Measurements from ENCODE around the gene ZNF423.

ZNF423 gene

GRCh38 chr16:49828533-49829267 lies 27.2 kb downstream of the ZNF423 start:
- Mint-ChIP-seq H3K27ac (no peak overlapping the region), H3K4me1 (ENCODE audit: low read depth) (no peaks in the 10 kb centered on the region), H3K9me3 (ENCODE audit: low read depth) (no peaks in the 10 kb centered on the region), H3K36me3 (no peaks in the 10 kb centered on the region), H3K27me3 (no peaks in the 10 kb centered on the region), H3K4me3 (no peak overlapping the region)

DNA sequence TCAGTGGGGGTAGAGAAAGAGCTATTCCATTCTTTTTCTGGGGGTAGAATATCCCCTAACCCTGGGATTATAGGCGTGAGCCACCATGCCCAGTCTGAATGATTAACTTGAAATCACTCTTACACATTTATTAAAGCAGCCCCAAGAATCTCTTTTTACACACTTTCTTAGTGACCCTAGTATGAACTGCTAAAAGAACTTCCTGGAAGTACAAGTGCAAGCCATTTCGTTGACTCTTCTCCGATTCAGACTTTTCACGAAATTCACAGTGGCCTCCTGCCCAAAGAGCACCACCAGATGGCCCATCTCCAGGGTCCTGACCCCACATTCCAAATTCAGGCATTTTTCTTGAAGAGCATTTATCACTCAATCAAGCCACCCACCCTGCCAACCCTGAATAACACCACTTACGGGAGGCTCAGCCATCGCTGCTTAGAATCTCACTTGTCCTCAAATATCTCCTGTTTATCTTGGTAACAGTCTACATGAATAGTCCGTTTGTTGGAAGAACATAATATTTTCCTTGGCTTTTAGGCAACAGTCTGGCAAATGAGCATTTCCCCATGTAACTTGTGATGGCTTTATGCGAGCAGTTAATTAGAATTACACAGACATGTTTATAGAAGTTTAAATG lies 28.0 kb downstream of the ZNF423 start:
- no peaks in the 10 kb centered on the region for H3K9me3 Mint-ChIP-seq (ENCODE audit: low read depth)
- H3K36me3 Mint-ChIP-seq, result no peaks in the 10 kb centered on the region
- no peak overlapping the region for H3K27ac Mint-ChIP-seq
- no peaks in the 10 kb centered on the region for H3K4me1 Mint-ChIP-seq (ENCODE audit: low read depth)
- H3K27me3 Mint-ChIP-seq, result no peaks in the 10 kb centered on the region
- H3K4me3 Mint-ChIP-seq, result no peak overlapping the region

DNA sequence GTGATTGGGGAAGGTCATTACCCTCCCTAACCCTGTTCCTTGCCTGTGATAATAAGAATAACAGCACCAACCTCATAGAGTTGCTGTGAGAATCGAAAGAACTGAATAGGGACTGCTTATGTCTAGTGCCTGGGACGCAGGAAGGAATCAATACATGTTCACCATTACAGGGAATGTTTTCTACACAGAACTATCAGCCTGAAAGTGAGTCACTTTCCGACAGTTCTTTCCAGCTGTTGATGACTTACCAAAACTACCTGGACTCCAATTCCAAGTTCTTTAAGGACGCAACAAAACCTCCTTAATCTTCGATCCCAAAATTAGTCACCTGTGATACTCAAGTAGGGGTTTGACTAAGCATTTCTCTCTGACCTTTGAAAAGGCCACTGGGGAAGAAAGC lies 29.4 kb downstream of the ZNF423 start:
- Mint-ChIP-seq H3K27me3 (no peaks in the 10 kb centered on the region), H3K27ac (no peak overlapping the region), H3K36me3 (no peaks in the 10 kb centered on the region), H3K4me3 (no peak overlapping the region), H3K9me3 (ENCODE audit: low read depth) (no peaks in the 10 kb centered on the region), H3K4me1 (ENCODE audit: low read depth) (no peaks in the 10 kb centered on the region)

GRCh38 chr16:49825041-49825440 lies 30.9 kb downstream of the ZNF423 start:
- no peaks in the 10 kb centered on the region for H3K4me1 Mint-ChIP-seq (ENCODE audit: low read depth)
- no peaks in the 10 kb centered on the region for H3K36me3 Mint-ChIP-seq
- H3K4me3 Mint-ChIP-seq, result no peak overlapping the region
- no peaks in the 10 kb centered on the region for H3K9me3 Mint-ChIP-seq (ENCODE audit: low read depth)
- H3K27ac Mint-ChIP-seq, result no peak overlapping the region
- no peaks in the 10 kb centered on the region for H3K27me3 Mint-ChIP-seq

GRCh38 chr16:49824593-49824992 lies 31.3 kb downstream of the ZNF423 start:
- Mint-ChIP-seq H3K4me3 (no peak overlapping the region), H3K9me3 (ENCODE audit: low read depth) (no peaks in the 10 kb centered on the region), H3K27ac (no peak overlapping the region), H3K36me3 (no peaks in the 10 kb centered on the region), H3K4me1 (ENCODE audit: low read depth) (no peaks in the 10 kb centered on the region), H3K27me3 (no peaks in the 10 kb centered on the region)

DNA sequence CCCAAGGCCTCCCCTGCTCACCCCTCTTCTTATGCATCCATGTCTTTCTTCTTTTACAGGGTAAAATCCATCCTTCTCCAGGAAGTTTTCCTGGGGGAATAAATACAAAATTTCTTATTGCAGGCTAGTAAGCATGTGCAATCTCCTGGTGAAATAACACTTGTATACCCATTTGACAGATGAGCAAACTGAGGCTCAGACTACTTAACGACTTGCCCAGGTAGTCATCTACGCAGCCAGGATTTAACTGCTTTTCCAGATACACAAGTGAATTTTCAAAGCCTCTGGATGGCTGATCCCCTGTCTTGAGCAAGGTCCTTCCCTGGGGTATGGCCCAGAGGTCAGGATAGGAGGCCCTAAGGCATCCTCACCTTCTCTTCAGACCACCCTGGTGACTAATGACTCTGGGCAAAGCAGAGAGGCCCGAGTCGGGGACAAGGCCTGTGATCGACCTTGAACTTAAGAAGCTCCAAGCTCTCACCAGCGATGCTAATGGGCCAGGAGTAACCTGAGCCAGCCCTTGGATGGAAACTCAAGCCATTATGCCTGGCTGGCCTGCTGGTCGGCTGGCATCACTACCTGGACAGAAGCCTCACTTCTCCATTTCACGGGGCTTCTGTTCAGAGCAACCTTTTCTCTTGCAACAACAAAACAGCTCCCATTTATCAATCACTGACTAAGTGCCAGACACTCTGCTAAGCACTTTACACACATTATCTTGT lies 33.1 kb downstream of the ZNF423 start:
- H3K4me1 Mint-ChIP-seq (ENCODE audit: low read depth), result no peaks in the 10 kb centered on the region
- H3K36me3 Mint-ChIP-seq, result no peaks in the 10 kb centered on the region
- H3K9me3 Mint-ChIP-seq (ENCODE audit: low read depth), result no peaks in the 10 kb centered on the region
- no peaks in the 10 kb centered on the region for H3K27me3 Mint-ChIP-seq
- H3K4me3 Mint-ChIP-seq, result no peak overlapping the region
- no peak overlapping the region for H3K27ac Mint-ChIP-seq

DNA sequence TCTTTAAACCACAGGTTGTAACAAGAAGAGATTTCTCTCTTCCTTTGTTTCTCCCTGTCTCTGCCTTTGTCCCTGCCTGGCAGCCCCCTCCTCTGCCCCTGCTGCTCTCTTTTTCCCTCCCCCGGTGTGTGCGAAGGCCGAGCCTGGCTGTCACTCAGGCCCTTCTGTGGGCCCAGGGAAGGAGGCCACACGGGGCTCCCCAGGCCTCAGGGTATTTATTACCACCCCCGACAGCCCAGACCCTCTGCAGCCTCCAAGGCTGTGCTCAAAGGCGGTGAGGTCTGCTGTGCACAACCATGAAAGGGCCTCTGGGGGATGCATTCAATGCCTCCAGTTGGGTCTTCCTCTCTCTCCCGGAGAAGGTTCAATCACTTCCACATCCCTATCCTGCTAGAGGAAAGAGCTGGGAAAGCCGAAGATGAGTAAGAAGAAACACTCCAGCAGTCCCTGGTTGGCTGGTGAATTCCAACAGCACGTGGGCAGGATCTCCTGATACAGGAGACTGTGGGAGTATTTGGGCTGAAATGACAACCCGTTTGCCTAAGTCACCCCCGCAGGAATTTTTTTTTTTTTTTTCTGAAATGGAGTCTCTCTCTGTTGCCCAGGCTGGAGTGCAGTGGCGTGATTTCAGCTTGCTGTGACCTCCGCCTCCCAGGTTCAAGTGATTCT lies 34.2 kb downstream of the ZNF423 start:
- H3K4me1 Mint-ChIP-seq (ENCODE audit: low read depth), result no peaks in the 10 kb centered on the region
- no peak overlapping the region for H3K27ac Mint-ChIP-seq
- H3K36me3 Mint-ChIP-seq, result no peaks in the 10 kb centered on the region
- H3K4me3 Mint-ChIP-seq, result no peak overlapping the region
- no peaks in the 10 kb centered on the region for H3K9me3 Mint-ChIP-seq (ENCODE audit: low read depth)
- H3K27me3 Mint-ChIP-seq, result no peaks in the 10 kb centered on the region

DNA sequence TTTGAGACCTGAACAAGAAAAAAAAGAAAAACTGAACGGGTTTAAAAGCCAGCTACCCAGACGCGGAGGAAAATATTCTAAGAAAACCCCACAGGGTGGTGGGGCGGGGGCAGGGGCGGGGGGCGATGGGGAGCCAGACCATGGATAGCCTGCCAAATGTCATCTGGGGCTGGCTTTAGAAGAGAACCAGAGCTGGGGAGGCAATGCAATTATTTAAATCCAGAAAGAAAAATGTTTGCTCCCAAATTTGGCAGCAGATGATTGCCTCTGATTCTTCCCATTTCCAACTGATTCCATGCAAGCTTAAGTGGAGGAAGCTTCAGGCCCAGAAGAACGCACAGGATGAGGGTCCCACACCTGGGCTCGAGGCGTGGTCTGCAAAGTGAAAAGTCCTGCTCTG lies 34.8 kb downstream of the ZNF423 start:
- H3K4me1 Mint-ChIP-seq (ENCODE audit: low read depth), result no peaks in the 10 kb centered on the region
- no peaks in the 10 kb centered on the region for H3K36me3 Mint-ChIP-seq

GRCh38 chr16:49817754-49818507 lies 38.0 kb downstream of the ZNF423 start:
- H3K4me1 Mint-ChIP-seq (ENCODE audit: low read depth), result no peaks in the 10 kb centered on the region

More for the DNA sequence above, 34.8 kb downstream of the ZNF423 start:
- no peaks in the 10 kb centered on the region for H3K27me3 Mint-ChIP-seq
- no peak overlapping the region for H3K27ac Mint-ChIP-seq
- H3K4me3 Mint-ChIP-seq, result no peak overlapping the region
- no peaks in the 10 kb centered on the region for H3K9me3 Mint-ChIP-seq (ENCODE audit: low read depth)

DNA sequence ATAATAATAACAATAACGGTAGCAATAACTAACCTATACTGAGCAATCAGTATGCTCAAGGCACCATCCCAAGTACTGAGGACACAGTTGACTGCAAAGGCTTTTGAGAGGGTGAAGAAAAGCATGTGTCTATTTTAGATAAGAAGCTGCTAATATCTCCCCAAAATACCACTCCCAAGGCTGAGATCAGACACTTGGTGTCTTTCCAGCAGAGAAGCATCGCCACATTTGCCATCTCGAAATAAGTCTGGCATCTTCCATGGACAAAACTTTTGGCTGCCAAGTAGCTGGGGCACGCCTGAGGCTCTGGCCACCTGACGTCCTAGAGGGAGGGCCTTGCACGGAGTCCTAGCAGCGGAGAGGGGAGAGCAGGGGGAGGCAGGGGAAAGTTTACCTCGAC lies 39.0 kb downstream of the ZNF423 start:
- no peaks in the 10 kb centered on the region for H3K27me3 Mint-ChIP-seq
- H3K9me3 Mint-ChIP-seq (ENCODE audit: low read depth), result no peaks in the 10 kb centered on the region

More at GRCh38 chr16:49817754-49818507, 38.0 kb downstream of the ZNF423 start:
- Mint-ChIP-seq H3K36me3 (no peaks in the 10 kb centered on the region), H3K9me3 (ENCODE audit: low read depth) (no peaks in the 10 kb centered on the region), H3K27ac (peak overlapping the region; percentile 25), H3K4me3 (no peak overlapping the region), H3K27me3 (no peaks in the 10 kb centered on the region)

DNA sequence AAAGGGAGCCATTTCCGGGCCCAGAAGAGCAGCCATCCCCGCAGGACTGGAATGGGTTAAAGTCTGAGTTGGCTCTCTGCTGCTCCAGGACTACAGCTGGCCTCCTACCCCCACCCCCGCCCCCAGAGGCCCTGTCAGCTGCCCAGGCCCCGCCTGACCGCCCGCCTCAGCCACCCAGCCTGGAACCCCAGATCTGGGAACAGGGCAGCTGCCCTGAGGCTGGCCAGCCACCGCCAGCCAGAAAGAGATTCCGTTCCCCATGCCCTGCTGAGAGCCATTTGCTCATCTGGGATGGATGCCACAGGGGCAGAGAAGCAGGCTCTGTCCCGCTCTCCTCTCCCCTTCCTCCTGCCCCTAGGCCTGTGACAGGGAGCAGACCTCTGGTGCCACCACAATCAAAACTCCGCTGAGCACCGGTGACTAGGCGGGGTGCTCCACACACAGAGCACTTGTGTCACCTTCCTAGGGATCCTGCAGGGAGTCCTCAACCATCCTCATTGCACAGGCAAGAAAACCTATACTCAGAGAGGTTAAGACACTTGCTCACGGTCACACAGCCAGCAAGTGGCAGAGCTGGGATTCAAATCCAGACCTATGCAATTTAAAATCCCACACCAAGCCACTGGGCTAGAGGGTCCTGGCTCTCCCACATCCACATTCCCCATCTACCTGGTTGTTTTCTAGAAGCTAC lies 44.1 kb downstream of the ZNF423 start:
- H3K4me3 Mint-ChIP-seq, result no peak overlapping the region
- H3K36me3 Mint-ChIP-seq, result no peaks in the 10 kb centered on the region
- no peaks in the 10 kb centered on the region for H3K27me3 Mint-ChIP-seq
- no peak overlapping the region for H3K27ac Mint-ChIP-seq
- H3K9me3 Mint-ChIP-seq (ENCODE audit: low read depth), result no peaks in the 10 kb centered on the region
- no peaks in the 10 kb centered on the region for H3K4me1 Mint-ChIP-seq (ENCODE audit: low read depth)

More for the DNA sequence above, 39.0 kb downstream of the ZNF423 start:
- no peaks in the 10 kb centered on the region for H3K36me3 Mint-ChIP-seq
- H3K27ac Mint-ChIP-seq, result no peak overlapping the region
- no peaks in the 10 kb centered on the region for H3K4me1 Mint-ChIP-seq (ENCODE audit: low read depth)
- no peak overlapping the region for H3K4me3 Mint-ChIP-seq

DNA sequence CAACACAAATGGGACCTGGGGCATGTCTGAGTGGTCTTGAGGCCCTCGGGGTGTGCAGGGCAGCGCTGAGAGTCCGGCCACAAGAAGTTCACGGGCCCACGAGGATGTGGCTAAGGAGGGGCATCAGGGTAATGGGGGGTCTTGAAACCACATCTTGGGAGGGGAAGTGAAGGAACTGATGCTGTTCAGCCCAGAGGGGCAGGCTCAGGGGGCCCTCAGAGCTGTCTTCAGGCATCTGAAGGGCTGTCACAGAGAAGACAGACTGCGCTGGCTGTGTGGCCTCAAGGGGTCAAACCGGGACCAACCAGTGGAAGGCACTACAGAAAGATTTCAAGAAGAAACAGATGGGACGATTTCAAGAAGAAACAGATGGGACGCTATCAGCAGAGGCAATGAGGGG lies 45.1 kb downstream of the ZNF423 start:
- no peak overlapping the region for H3K4me3 Mint-ChIP-seq
- no peaks in the 10 kb centered on the region for H3K27me3 Mint-ChIP-seq
- no peak overlapping the region for H3K27ac Mint-ChIP-seq
- no peaks in the 10 kb centered on the region for H3K36me3 Mint-ChIP-seq
- H3K9me3 Mint-ChIP-seq (ENCODE audit: low read depth), result no peaks in the 10 kb centered on the region
- no peaks in the 10 kb centered on the region for H3K4me1 Mint-ChIP-seq (ENCODE audit: low read depth)

DNA sequence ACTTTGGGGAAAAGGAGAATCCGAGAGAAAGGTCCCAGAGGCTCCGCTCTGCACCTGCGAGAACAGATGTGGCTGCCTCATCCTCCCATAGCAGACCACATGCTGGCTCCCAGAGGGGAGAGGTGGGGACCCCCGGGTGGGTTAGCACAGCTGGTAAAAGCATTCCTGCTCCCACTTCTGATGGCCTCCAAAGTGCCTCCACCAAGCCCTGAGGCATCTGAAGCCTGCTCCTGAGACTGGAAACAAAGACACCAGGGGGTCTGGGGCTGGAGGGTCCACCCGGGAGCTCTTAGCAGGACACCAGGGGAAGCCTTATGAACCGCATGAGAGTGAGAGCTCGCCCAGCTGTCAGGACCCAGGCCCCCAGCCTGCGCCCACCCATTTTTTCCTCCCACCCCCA lies 46.4 kb downstream of the ZNF423 start:
- H3K4me1 Mint-ChIP-seq (ENCODE audit: low read depth), result no peaks in the 10 kb centered on the region
- no peak overlapping the region for H3K4me3 Mint-ChIP-seq
- H3K27me3 Mint-ChIP-seq, result no peaks in the 10 kb centered on the region
- H3K9me3 Mint-ChIP-seq (ENCODE audit: low read depth), result no peaks in the 10 kb centered on the region
- no peak overlapping the region for H3K27ac Mint-ChIP-seq
- no peaks in the 10 kb centered on the region for H3K36me3 Mint-ChIP-seq

- Mint-ChIP-seq H3K36me3 (no peaks in the 10 kb centered on the region), H3K4me3 (no peak overlapping the region), H3K27ac (no peak overlapping the region), H3K27me3 (no peaks in the 10 kb centered on the region), H3K9me3 (ENCODE audit: low read depth) (no peaks in the 10 kb centered on the region), H3K4me1 (ENCODE audit: low read depth) (no peaks in the 10 kb centered on the region)
Observed at GRCh38 chr16:49809062-49809461, 46.9 kb downstream of the ZNF423 start.
